ENCODE results near the gene POTEH.
"Not testable (repeated sequence)": the region's sequence is repeated elsewhere in the genome, so short reads cannot be mapped to it uniquely, and the experiment has no call there.

DNA sequence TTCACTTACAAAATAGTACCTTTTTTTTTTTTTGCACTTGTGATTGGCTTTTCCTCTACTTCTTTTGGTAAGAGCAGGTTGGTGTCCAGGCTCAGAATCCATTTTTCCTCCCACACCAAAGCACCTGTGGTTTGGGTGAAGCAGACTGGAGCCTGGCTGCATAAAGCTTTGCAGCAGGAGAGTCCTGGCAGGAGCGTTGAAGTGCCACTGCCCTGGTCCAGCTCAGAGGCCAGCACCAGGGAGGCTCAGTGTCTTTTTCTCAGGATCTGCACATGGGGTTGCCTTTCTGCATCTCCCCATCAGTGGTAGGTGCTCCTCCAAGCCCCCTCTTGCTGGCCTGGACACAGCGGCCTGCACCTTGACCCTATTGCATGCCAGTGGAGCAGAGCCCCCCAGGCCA lies 1.7 kb upstream of the POTEH start:
- not testable (repeated sequence) for TF ChIP-seq EZH2 (IDR thresholded peaks at IDR 0.05; ENCODE audit: insufficient read depth, poor library complexity, severe bottlenecking); EZH2phosphoT487 (IDR thresholded peaks at IDR 0.05; ENCODE audit: insufficient read depth, low read depth)

All from GM23248 (cell line).